ENCODE data around the gene MAG. TPM values are rescaled to one million over a fixed set of nuclear protein-coding genes. Genes with fewer than 3 reads are reported as not detected.
A peak's percentile ranks its signal among the peaks of the same experiment; 100 is the strongest.

The MAG gene
- total RNA-seq, 1 donor from 2014 or later, result not detected

DNA sequence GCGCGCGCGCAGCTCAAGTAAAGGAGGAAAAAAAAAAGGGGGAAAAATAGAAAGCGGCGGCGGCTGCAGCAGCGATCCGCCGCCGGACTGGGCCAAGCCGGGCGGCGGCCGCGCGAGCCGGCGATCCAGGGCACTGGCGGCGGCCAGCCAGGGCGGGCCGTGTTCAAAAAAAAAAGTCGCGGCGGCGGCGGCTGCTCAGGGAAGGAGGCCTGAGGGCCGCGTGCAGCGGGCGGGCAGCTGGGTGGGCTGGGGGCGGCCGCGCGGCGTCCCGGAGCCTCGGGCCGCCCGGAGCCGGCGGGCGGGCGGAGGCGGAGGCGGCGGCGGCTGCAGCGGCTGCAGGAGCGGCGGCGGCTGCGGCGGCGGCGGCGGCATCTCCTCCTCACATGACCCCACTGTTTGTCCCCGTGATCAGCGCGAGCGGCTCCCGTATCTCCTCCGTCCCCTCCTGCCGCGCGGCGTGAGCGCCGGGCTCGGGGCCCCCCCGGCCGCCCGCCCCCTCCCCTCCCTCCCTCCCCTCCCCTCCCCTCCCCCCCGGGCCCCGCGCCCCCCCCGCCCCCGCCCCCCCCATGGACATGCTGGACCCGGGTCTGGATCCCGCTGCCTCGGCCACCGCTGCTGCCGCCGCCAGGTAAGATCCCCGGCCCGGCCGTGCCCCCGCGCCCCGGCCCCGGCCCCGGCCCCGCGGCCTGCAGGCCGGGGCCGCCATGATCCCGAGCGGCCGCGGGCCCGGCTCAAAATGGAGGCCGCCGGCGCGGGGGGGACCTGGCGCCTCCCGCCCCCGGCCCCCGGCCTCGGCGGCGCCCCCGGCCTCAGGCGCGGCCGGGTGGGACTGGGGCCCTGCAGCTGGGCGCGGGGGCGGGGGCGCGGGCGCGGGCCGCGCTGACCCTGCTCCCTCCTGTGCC lies 23.2 kb upstream of the MAG start, which contains the start of gene USF2:
Gene USF2 (plus strand): TSS at position 427 of the 902 bp plus-strand sequence. CDS start 140 bp downstream, at position 567.
- H3K4me3 Mint-ChIP-seq (ENCODE audit: unreplicated experiment), result peak within 1 kb of the TSS; percentile 94
- H3K9me3 Mint-ChIP-seq (ENCODE audit: unreplicated experiment), result no peaks in the 10 kb centered on the region
- H3K27me3 Mint-ChIP-seq (ENCODE audit: unreplicated experiment), result peaks cover 9% of the 10 kb centered on the region
- peak within 1 kb of the TSS; percentile 48 for H3K27ac Mint-ChIP-seq (ENCODE audit: unreplicated experiment)
- peaks cover 25% of the 10 kb centered on the region for H3K36me3 Mint-ChIP-seq (ENCODE audit: low read depth, unreplicated experiment)
- peaks cover 9% of the 10 kb centered on the region for H3K4me1 Mint-ChIP-seq (ENCODE audit: unreplicated experiment)
- DNase-seq (ENCODE audit: low spot score), result peak; percentile 64
- TF ChIP-seq, protein P1, sequence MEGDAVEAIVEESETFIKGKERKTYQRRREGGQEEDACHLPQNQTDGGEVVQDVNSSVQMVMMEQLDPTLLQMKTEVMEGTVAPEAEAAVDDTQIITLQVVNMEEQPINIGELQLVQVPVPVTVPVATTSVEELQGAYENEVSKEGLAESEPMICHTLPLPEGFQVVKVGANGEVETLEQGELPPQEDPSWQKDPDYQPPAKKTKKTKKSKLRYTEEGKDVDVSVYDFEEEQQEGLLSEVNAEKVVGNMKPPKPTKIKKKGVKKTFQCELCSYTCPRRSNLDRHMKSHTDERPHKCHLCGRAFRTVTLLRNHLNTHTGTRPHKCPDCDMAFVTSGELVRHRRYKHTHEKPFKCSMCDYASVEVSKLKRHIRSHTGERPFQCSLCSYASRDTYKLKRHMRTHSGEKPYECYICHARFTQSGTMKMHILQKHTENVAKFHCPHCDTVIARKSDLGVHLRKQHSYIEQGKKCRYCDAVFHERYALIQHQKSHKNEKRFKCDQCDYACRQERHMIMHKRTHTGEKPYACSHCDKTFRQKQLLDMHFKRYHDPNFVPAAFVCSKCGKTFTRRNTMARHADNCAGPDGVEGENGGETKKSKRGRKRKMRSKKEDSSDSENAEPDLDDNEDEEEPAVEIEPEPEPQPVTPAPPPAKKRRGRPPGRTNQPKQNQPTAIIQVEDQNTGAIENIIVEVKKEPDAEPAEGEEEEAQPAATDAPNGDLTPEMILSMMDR (IDR thresholded peaks at IDR 0.05; ENCODE audit: unreplicated experiment), result no peak

DNA sequence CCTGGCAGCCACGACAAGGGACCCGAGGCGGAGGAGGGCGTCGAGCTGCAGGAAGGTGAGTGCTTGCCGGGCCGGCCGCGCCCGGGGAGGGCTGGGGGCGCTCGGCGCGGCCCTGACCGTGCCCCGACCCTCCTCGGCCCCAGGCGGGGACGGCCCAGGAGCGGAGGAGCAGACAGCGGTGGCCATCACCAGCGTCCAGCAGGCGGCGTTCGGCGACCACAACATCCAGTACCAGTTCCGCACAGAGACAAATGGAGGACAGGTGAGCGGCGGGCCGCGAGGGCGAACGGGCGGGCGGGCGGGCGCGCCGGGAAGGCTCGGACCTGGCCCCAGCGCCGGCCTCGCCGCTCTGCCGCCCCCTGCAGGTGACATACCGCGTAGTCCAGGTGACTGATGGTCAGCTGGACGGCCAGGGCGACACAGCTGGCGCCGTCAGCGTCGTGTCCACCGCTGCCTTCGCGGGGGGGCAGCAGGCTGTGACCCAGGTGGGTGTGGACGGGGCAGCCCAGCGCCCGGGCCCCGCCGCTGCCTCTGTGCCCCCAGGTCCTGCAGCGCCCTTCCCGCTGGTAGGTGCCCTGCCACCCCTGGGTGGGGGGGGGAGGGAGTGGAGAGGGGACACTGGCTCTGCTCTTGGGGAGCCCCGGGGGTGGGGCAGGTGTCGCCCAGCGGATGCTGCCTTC lies 22.4 kb upstream of the MAG start:
- TF ChIP-seq, protein P1 (IDR thresholded peaks at IDR 0.05; ENCODE audit: unreplicated experiment), result peak; percentile 99
- Mint-ChIP-seq H3K27me3 (ENCODE audit: unreplicated experiment) (peaks cover 9% of the 10 kb centered on the region), H3K9me3 (ENCODE audit: unreplicated experiment) (no peaks in the 10 kb centered on the region), H3K4me3 (ENCODE audit: unreplicated experiment) (peak overlapping the region; percentile 88), H3K36me3 (ENCODE audit: low read depth, unreplicated experiment) (peaks cover 32% of the 10 kb centered on the region), H3K4me1 (ENCODE audit: unreplicated experiment) (peaks cover 9% of the 10 kb centered on the region), H3K27ac (ENCODE audit: unreplicated experiment) (peak overlapping the region; percentile 72)
- DNase-seq (ENCODE audit: low spot score), result peak; percentile 94

DNA sequence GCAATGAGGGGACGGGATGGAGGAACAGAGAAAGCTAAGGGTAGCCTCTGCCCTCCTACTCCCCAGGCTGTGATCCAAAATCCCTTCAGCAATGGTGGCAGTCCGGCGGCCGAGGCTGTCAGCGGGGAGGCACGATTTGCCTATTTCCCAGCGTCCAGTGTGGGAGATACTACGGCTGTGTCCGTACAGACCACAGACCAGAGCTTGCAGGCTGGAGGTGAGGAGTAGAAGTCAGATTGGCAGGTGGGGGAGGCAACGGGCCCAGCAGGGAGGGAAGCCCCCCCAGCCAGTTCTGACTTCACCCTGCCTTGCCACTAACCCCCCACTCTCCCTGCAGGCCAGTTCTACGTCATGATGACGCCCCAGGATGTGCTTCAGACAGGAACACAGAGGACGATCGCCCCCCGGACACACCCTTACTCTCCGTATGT lies 21.6 kb upstream of the MAG start:
- Mint-ChIP-seq H3K27ac (ENCODE audit: unreplicated experiment) (peak overlapping the region; percentile 72), H3K36me3 (ENCODE audit: low read depth, unreplicated experiment) (peaks cover 38% of the 10 kb centered on the region), H3K9me3 (ENCODE audit: unreplicated experiment) (no peaks in the 10 kb centered on the region), H3K4me3 (ENCODE audit: unreplicated experiment) (peak overlapping the region; percentile 49), H3K27me3 (ENCODE audit: unreplicated experiment) (peaks cover 9% of the 10 kb centered on the region), H3K4me1 (ENCODE audit: unreplicated experiment) (peaks cover 9% of the 10 kb centered on the region)
- TF ChIP-seq, protein P1 (IDR thresholded peaks at IDR 0.05; ENCODE audit: unreplicated experiment), result no peak
- DNase-seq (ENCODE audit: low spot score), result no peak

DNA sequence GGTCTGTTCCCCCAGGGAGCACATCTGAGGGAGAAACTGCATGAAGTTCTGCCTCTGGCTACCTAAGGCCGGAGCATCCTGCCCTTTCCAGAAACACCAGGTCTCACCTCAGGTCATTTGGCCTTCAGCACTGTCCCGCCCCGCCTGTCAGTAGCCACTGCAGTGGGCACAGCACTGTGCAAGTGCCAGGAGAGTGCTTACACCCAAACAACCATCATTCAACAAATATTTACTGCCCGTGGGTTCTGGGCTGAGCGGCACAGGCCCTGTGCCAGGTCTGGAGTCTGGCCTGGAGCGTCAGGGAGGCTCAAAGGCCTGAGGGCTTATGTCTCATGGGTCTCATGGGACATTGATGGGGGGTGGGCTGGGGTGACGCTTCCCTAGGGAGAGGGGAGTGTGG lies 20.4 kb upstream of the MAG start:
- TF ChIP-seq, protein P1 (IDR thresholded peaks at IDR 0.05; ENCODE audit: unreplicated experiment), result no peak
- H3K4me1 Mint-ChIP-seq (ENCODE audit: unreplicated experiment), result peaks cover 9% of the 10 kb centered on the region
- H3K9me3 Mint-ChIP-seq (ENCODE audit: unreplicated experiment), result no peaks in the 10 kb centered on the region
- H3K4me3 Mint-ChIP-seq (ENCODE audit: unreplicated experiment), result peak overlapping the region; percentile 34
- peaks cover 9% of the 10 kb centered on the region for H3K27me3 Mint-ChIP-seq (ENCODE audit: unreplicated experiment)
- no peak for DNase-seq (ENCODE audit: low spot score)
- peaks cover 43% of the 10 kb centered on the region for H3K36me3 Mint-ChIP-seq (ENCODE audit: low read depth, unreplicated experiment)
- no peak overlapping the region for H3K27ac Mint-ChIP-seq (ENCODE audit: unreplicated experiment)
